ENCODE data around the gene ADRB2.
"Not testable (repeated sequence)": the region's sequence is repeated elsewhere in the genome, so short reads cannot be mapped to it uniquely, and the experiment has no call there.

ADRB2 gene

GRCh38 chr5:148856424-148856823, 30.0 kb downstream of the ADRB2 start:
- no peak for DNase-seq

- no peak for DNase-seq
These were observed 31.1 kb downstream of the ADRB2 start for GRCh38 chr5:148857474-148857873.

GRCh38 chr5:148858106-148858505, 31.7 kb downstream of the ADRB2 start:
- no peak for DNase-seq

- no peak for DNase-seq
These were observed 32.1 kb downstream of the ADRB2 start for GRCh38 chr5:148858547-148858946.

- DNase-seq: no peak
These were observed 33.3 kb downstream of the ADRB2 start for GRCh38 chr5:148859703-148860102.

- no peak for DNase-seq
These were observed 34.2 kb downstream of the ADRB2 start for GRCh38 chr5:148860599-148860998.

GRCh38 chr5:148861088-148861487, 34.7 kb downstream of the ADRB2 start:
- no peak for DNase-seq

GRCh38 chr5:148861696-148862095, 35.3 kb downstream of the ADRB2 start:
- DNase-seq: no peak

- DNase-seq: no peak
These were observed 37.9 kb downstream of the ADRB2 start for GRCh38 chr5:148864113-148864841.

- no peak for DNase-seq
These were observed 39.6 kb downstream of the ADRB2 start for GRCh38 chr5:148866024-148866423.

GRCh38 chr5:148873120-148873519, 46.7 kb downstream of the ADRB2 start:
- no peak for DNase-seq

- DNase-seq: no peak
These were observed 47.5 kb downstream of the ADRB2 start for GRCh38 chr5:148873690-148874485.

- no peak for DNase-seq
These were observed 48.9 kb downstream of the ADRB2 start for GRCh38 chr5:148875205-148875875.

GRCh38 chr5:148877436-148877835, 51.0 kb downstream of the ADRB2 start:
- DNase-seq: not testable (repeated sequence)
